AG09319 (cell line): ENCODE measurements around the gene WNT8B.

ENCODE experiments used
- DNase-seq: peaks from one replicate; pipeline ENCODE4 v3.0.0-alpha.2; 2010; ENCODE audit warnings: low read depth; ENCODE audit errors: extremely low read depth
- TF ChIP-seq, protein P1 (sequence below): IDR thresholded peaks from 2 replicates; pipeline ENCODE4 v1.5.1; 2011; ENCODE audit warnings: low read depth, mild to moderate bottlenecking, inconsistent platforms, low read length, moderate library complexity

WNT8B gene

DNA sequence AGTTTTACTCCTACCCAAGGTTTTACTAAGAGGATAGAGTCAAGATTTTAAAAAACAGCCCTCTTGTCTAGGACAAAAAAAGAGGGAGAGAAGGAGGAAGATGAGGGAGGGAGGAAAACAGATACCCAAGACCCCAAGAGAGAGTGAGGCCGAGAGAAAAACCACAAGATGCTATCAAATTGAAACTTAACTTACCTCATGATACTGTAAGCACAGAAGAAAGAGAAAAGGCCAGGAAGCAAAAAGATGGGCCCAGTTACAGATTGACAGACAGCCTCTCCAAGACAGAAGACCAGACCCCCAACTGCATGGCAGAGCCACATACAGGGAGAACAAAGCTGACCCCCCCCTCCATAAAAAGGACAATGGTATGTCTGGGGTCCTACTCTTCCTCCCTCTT is 45.5 kb downstream of the WNT8B start:
- TF ChIP-seq, protein P1, sequence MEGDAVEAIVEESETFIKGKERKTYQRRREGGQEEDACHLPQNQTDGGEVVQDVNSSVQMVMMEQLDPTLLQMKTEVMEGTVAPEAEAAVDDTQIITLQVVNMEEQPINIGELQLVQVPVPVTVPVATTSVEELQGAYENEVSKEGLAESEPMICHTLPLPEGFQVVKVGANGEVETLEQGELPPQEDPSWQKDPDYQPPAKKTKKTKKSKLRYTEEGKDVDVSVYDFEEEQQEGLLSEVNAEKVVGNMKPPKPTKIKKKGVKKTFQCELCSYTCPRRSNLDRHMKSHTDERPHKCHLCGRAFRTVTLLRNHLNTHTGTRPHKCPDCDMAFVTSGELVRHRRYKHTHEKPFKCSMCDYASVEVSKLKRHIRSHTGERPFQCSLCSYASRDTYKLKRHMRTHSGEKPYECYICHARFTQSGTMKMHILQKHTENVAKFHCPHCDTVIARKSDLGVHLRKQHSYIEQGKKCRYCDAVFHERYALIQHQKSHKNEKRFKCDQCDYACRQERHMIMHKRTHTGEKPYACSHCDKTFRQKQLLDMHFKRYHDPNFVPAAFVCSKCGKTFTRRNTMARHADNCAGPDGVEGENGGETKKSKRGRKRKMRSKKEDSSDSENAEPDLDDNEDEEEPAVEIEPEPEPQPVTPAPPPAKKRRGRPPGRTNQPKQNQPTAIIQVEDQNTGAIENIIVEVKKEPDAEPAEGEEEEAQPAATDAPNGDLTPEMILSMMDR, result no peak
- no peak for DNase-seq

DNA sequence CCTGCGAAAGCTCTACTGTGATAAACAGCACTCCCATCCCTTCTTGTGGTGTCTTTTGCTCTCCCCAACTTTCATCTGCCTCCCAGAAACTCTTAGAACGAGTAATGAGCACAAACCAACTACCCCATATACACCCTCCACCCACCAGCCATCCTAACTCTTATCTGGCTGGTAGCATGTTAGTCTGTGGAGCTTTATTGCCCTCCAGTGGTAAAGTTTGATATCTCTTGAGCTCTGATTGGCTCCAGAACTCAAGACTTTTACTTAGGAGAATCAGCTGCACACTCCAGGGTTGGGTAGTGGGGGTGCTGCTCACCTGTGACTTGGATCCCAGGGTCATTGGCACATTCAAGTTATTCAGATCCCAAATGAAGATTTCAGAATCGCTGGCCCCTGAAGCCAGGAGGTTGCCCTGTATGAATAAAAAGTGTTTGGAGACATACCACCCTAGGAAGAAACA is 45.9 kb downstream of the WNT8B start:
- TF ChIP-seq, protein P1, result peak; percentile 71
- peak; percentile 23 for DNase-seq

DNA sequence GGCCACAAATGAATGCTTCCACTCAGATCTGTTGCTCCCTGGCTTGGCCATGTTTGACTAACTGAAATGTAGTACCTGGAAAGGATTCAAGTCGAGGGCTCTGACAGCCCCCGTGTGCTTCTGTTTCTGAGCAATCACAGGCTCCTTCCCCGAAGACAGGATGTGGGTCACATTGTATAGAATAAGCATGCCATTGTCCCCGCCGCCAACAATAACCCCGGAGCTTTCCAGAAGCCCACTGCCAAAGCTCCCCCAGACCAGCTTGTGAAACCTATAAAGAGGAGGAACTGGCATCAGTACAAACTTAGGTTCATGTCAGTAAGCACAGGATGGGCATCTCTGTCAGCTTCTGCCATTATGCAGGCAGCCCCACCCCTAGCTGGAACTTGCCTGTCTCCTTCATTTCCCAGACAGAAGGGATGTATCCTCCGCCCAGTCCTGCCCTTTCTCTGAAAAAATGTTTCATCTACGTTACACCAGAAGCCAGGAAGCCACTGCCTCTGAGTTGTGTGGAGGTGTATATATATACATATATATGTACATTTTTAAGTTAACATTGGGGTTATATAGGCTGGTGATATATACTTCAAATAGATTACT is 46.5 kb downstream of the WNT8B start:
- no peak for DNase-seq
- TF ChIP-seq, protein P1, result no peak

DNA sequence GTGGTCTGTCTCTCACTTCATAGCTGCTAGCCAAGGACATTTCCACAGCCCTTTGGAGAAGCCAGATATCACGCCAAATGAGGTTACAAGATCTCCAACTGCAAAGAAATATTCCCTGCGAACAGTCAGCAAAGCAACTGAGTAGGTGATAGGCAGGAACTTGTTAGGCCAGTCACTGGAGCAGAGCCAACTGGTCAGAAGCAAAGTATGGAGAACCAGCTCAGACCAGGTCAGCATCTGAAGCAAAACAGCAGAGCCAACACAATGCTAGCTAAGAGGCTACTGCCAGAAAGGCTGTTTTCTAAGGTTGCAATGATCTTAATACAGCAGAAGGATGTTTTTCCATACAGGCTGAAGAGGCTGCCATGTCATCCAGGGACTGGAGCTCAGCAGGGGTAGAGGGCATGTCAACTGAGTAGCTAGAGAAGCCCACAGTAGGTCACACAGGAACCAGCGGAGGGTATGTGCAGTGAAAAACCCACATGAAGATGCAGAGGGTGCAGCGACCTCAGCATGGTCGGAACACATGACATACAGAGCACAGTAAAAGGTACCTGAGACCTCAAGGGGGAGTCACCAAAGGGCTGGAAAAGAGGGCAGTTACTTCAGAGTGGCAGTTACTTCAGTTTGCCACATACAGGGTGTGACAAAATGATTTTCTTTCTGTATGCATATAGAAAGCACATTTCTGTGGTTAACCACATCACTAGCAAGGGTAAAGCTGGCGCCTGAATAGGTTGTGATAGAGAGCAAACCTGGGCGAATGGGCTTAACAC is 47.9 kb downstream of the WNT8B start:
- TF ChIP-seq, protein P1, result no peak
- no peak for DNase-seq

DNA sequence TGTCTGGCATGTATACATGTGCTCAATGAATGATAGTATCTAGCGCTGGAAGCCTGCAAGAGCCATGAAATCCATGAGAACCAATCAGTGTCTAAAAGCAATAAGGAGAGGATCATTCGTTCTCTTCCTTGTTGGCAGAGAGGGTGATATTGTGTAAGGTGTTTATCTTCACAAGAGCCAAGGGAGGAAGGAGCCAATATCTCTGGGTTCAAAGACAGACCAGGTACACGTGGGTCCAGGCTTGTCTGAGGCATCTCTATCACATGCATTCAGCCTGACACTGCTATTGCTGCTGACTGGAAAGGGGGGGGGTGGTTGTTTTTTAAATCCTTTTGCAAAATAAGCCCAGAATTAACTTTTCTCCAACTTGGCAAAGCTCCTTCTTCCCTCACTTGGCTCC is 52.8 kb downstream of the WNT8B start:
- no peak for DNase-seq
- TF ChIP-seq, protein P1, result no peak

DNA sequence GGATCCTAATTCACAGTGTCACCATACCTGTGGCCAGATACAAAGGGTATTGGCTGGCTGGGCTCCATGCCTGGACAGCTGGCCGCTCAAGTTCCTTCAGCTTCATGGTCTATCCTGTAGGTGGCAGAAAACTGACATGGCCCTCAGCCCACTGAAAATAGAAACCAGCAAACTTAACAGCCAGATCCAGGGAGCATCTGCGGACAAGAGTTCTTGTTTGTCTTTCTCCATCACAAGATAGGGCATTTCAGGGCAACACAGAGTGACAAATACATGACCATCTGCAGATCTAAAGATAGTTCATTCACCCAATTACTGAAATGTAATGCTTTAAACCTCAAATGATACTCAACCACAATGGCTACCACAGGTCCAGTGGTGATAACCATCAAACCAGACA is 54.0 kb downstream of the WNT8B start:
- DNase-seq, result no peak
- TF ChIP-seq, protein P1, result no peak

DNA sequence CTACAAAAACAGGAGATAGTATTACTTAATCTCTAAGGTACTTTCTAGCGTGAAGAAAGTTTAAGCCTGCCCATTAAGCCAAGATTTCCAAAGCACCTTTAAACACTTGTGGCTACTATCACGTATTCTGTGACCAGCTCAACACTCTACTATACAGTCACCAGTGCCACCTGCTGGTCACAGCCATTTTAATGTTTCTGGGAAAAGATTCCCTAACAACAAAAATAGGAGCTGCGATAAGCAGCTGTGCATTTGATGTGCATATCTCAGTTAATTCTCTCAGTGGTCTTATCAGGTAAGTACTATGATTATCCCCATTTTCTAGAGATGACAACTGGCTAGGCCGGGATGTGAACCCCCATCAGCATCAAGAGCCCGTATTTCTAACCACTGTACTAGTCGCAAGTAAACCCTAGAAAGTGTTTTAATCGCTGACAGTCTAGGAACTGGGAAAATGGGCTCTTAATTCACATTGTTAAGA is 56.0 kb downstream of the WNT8B start:
- TF ChIP-seq, protein P1, result peak; percentile 74
- peak; percentile 15 for DNase-seq
